H1 (cell line): ENCODE measurements around the gene PTPRT. TPM values are rescaled to one million over a fixed set of nuclear protein-coding genes. Genes with fewer than 3 reads are reported as not detected.

ENCODE experiments used
- CTCF ChIA-PET: fragments of 300-600 bp; sonication (Branson Sonifier 250); formaldehyde crosslinking; loops from one replicate; lab custom pipeline; 2021; ENCODE audit not compliant: partially characterized antibody; lab: Charles Lee
- POLR2A ChIA-PET: fragments of 300-600 bp; sonication (Branson Sonifier 250); formaldehyde crosslinking; loops from one replicate; lab custom pipeline; 2021; ENCODE audit warnings: inconsistent platforms; ENCODE audit not compliant: partially characterized antibody; lab: Charles Lee
- DNase-seq, 2 experiments: peaks; one replicate each; pipeline versions ENCODE4 v3.0.0 to v3.0.0-alpha.2; 2010 to 2022; ENCODE audit warnings: low spot score in 2 of 2, low read depth in 1 of 2, mixed read lengths in 1 of 2
- FAIRE-seq: peaks from 2 replicates; lab custom pipeline; 2011; peaks lifted over from hg19 to GRCh38; lab: Jason Lieb, UNC
- H2AFZ ChIP-seq: 2 replicates; pipeline ENCODE4 v1.8.1; 2012; ENCODE audit warnings: low read length, inconsistent platforms
- H2AK5ac ChIP-seq: 2 replicates; pipeline ENCODE4 v1.6.1; 2013; ENCODE audit warnings: low read depth, low read length
- H2BK120ac ChIP-seq: replicated peaks from 2 replicates; pipeline ENCODE3; 2013; ENCODE audit warnings: low read depth, low read length, inconsistent platforms
- H2BK12ac ChIP-seq: 2 replicates; pipeline ENCODE4 v1.6.1; 2013; ENCODE audit warnings: low read depth, low read length
- H2BK15ac ChIP-seq: 2 replicates; pipeline ENCODE4 v1.6.1; 2013; ENCODE audit warnings: low read length
- H2BK20ac ChIP-seq: 2 replicates; pipeline ENCODE4 v1.6.1; 2013; ENCODE audit warnings: low read length
- H2BK5ac ChIP-seq: 2 replicates; pipeline ENCODE4 v1.6.1; 2013; ENCODE audit warnings: low read depth, low read length
- H3K14ac ChIP-seq: 2 replicates; pipeline ENCODE4 v1.6.1; 2013; ENCODE audit warnings: inconsistent platforms; ENCODE audit not compliant: insufficient read length
- H3K18ac ChIP-seq: 2 replicates; pipeline ENCODE4 v1.6.1; 2013; ENCODE audit warnings: low read length; ENCODE audit errors: extremely low read depth
- H3K23ac ChIP-seq: 2 replicates; pipeline ENCODE4 v1.6.1; 2013; ENCODE audit warnings: inconsistent platforms; ENCODE audit not compliant: insufficient read length
- H3K23me2 ChIP-seq: 2 replicates; pipeline ENCODE4 v1.6.1; 2013; ENCODE audit warnings: low read depth, low read length
- H3K27ac ChIP-seq: 2 replicates; pipeline ENCODE4 v1.6.1; 2011; ENCODE audit warnings: low read depth, low read length, inconsistent platforms
- H3K27me3 ChIP-seq, 4 experiments: replicated peaks in 1 of 4; 1 replicate in 1 of 4; 2 replicates in 3 of 4; pipeline versions ENCODE4 v1.6.1 to v1.8.1; 2011 to 2013; ENCODE audit warnings: low read length in 3 of 4, mild to moderate bottlenecking in 3 of 4, inconsistent platforms in 2 of 4, mixed read lengths in 2 of 4, moderate library complexity in 1 of 4; ENCODE audit not compliant: control insufficient read depth in 3 of 4, insufficient read depth in 3 of 4; ENCODE audit errors: extremely low read depth in 1 of 4
- H3K36me3 ChIP-seq, 4 experiments: 2 replicates each; pipeline versions ENCODE4 v1.6.1 to v1.8.1; 2011 to 2013; ENCODE audit warnings: mild to moderate bottlenecking in 4 of 4, low read length in 3 of 4, moderate library complexity in 2 of 4, control low read depth in 1 of 4, inconsistent platforms in 1 of 4; ENCODE audit not compliant: insufficient read depth in 4 of 4, control insufficient read depth in 2 of 4
- H3K4ac ChIP-seq: replicated peaks from 2 replicates; pipeline ENCODE3; 2013; ENCODE audit warnings: low read length, low read depth, mixed read lengths, inconsistent platforms; ENCODE audit not compliant: insufficient read length
- H3K4me1 ChIP-seq, 4 experiments: replicated peaks in 1 of 4; 1 replicate in 1 of 4; 2 replicates in 3 of 4; pipeline versions ENCODE4 v1.6.1 to v1.8.1; 2011 to 2013; ENCODE audit warnings: low read length in 3 of 4, inconsistent platforms in 2 of 4, mixed read lengths in 1 of 4; ENCODE audit not compliant: insufficient read depth in 4 of 4, control insufficient read depth in 3 of 4
- H3K4me2 ChIP-seq, 2 experiments: 2 replicates each; pipeline versions ENCODE4 v1.6.1 to v1.8.1; 2011 to 2013; ENCODE audit warnings: low read depth in 2 of 2, low read length in 2 of 2, control low read depth in 1 of 2, inconsistent platforms in 1 of 2, mild to moderate bottlenecking in 1 of 2; ENCODE audit not compliant: insufficient read depth in 1 of 2
- H3K4me3 ChIP-seq, 4 experiments: fragments of 200-600, 300-600 bp in 1 of 4; sonication (generic), shearing (Covaris generic), sonication (Bioruptor Twin) in 1 of 4; 2 replicates each; pipeline versions ENCODE4 v1.5.1 to v1.8.1; 2011 to 2016; ENCODE audit warnings: low read length in 4 of 4, low read depth in 3 of 4, control low read depth in 2 of 4, inconsistent platforms in 2 of 4, mild to moderate bottlenecking in 2 of 4, mixed read lengths in 1 of 4, moderate library complexity in 1 of 4; ENCODE audit not compliant: insufficient read depth in 2 of 4; ENCODE audit errors: extremely low read depth in 1 of 4
- H3K56ac ChIP-seq: replicated peaks from 2 replicates; pipeline ENCODE3; 2013; ENCODE audit warnings: low read depth, mild to moderate bottlenecking, mixed read lengths, low read length, inconsistent platforms; ENCODE audit not compliant: insufficient read length
- H3K79me1 ChIP-seq: 2 replicates; pipeline ENCODE4 v1.6.1; 2013; ENCODE audit warnings: low read depth, low read length, control low read depth
- H3K79me2 ChIP-seq, 2 experiments: 2 replicates each; pipeline versions ENCODE4 v1.6.1 to v1.8.1; 2012 to 2013; ENCODE audit warnings: low read length in 2 of 2, mild to moderate bottlenecking in 2 of 2, inconsistent platforms in 1 of 2; ENCODE audit not compliant: insufficient read depth in 2 of 2, control insufficient read depth in 1 of 2
- H3K9ac ChIP-seq, 4 experiments: replicated peaks in 1 of 4; 1 replicate in 1 of 4; 2 replicates in 3 of 4; pipeline versions ENCODE4 v1.6.1 to v1.8.1; 2011 to 2013; ENCODE audit warnings: low read depth in 3 of 4, low read length in 3 of 4, control low read depth in 2 of 4, mild to moderate bottlenecking in 2 of 4, moderate library complexity in 2 of 4, inconsistent platforms in 1 of 4; ENCODE audit errors: extremely low read depth in 1 of 4
- H3K9me3 ChIP-seq, 2 experiments: 2 replicates each; pipeline versions ENCODE4 v1.6.1 to v1.8.1; 2012 to 2013; ENCODE audit warnings: mild to moderate bottlenecking in 2 of 2, moderate library complexity in 2 of 2, control low read depth in 1 of 2, inconsistent platforms in 1 of 2, low read depth in 1 of 2, low read length in 1 of 2, mixed read lengths in 1 of 2; ENCODE audit not compliant: insufficient read depth in 2 of 2
- H4K20me1 ChIP-seq, 2 experiments: replicated peaks in 1 of 2; 2 replicates each; pipeline versions ENCODE3 to v1.8.1; 2011 to 2013; ENCODE audit warnings: inconsistent platforms in 2 of 2, low read length in 2 of 2, mild to moderate bottlenecking in 1 of 2; ENCODE audit not compliant: insufficient read depth in 2 of 2, control insufficient read depth in 1 of 2
- H4K5ac ChIP-seq: 2 replicates; pipeline ENCODE4 v1.6.1; 2013; ENCODE audit warnings: low read length, low read depth, mixed read lengths, inconsistent platforms; ENCODE audit not compliant: insufficient read length
- H4K8ac ChIP-seq: 2 replicates; pipeline ENCODE4 v1.8.0; 2013; ENCODE audit warnings: mild to moderate bottlenecking, moderate library complexity, low read length, inconsistent platforms; ENCODE audit not compliant: insufficient read depth; ENCODE audit errors: extremely low read depth
- H4K91ac ChIP-seq: replicated peaks from 2 replicates; pipeline ENCODE3; 2013; ENCODE audit warnings: low read length, mixed read lengths, inconsistent platforms; ENCODE audit not compliant: insufficient read length
- BACH1 ChIP-seq: IDR thresholded peaks from 2 replicates; pipeline ENCODE4 v1.6.1; 2012; ENCODE audit warnings: low read length, improper control_type of control experiment
- SIN3A ChIP-seq, 2 experiments: IDR thresholded peaks in 1 of 2; conservative IDR thresholded peaks in 1 of 2; 2 replicates each; pipeline ENCODE4 v1.6.1; 2011 to 2012; ENCODE audit warnings: low read length in 2 of 2, improper control_type of control experiment in 1 of 2, low read depth in 1 of 2, mild to moderate bottlenecking in 1 of 2
- WGBS, 2 experiments: shearing (Covaris generic) in 1 of 2; methylation state at CpG; one replicate each; pipeline versions ENCODE4 v1.1.6 to v1.1.7; 2013 to 2015; ENCODE audit warnings: low lambda C conversion rate in 2 of 2, mixed read lengths in 2 of 2, inconsistent platforms in 1 of 2, low coverage in 1 of 2, missing lambda C conversion rate in 1 of 2; ENCODE audit not compliant: insufficient replicate concordance in 2 of 2, insufficient coverage in 1 of 2, insufficient read length in 1 of 2; ENCODE audit errors: extremely low coverage in 1 of 2, missing lambda C conversion rate in 1 of 2; 5-methylcytosine and 5-hydroxymethylcytosine counted together
- polyA plus RNA-seq, 7 experiments: library from polyadenylated mRNA; depleted of rRNA in 3 of 7; stranded (reverse) in 5 of 7; unstranded in 2 of 7; fragments of >200 nt in 5 of 7; fragments of 200-250 nt in 2 of 7; gene quantifications; 1 replicate in 5 of 7; 2 replicates in 1 of 7; 4 replicates in 1 of 7; pipeline versions ENCODE4 v1.2.1 to v1.2.3, GENCODE V29; 2011 to 2013; ENCODE audit warnings: missing spikeins in 2 of 7, mixed read lengths in 2 of 7
- total RNA-seq: library from RNA; stranded (reverse); fragmentation: NEBNext Ultra II Directional; extraction: Animal tissue kit (Norgen Biotek cat#: 25700); gene quantifications from 2 replicates; pipeline ENCODE4 v1.2.1, GENCODE V29; 2021
- TF ChIP-seq, protein P1 (sequence below): IDR thresholded peaks from 2 replicates; pipeline ENCODE4 v1.6.1; 2011; ENCODE audit warnings: low read depth, mild to moderate bottlenecking, low read length; ENCODE audit not compliant: insufficient read depth

Gene PTPRT
- total and polyA plus RNA-seq, 2 of the 8 experiments (the other 6 are each of a cell fraction or from before 2014, with no cell fraction given): 0.33 to 1.8 TPM

DNA sequence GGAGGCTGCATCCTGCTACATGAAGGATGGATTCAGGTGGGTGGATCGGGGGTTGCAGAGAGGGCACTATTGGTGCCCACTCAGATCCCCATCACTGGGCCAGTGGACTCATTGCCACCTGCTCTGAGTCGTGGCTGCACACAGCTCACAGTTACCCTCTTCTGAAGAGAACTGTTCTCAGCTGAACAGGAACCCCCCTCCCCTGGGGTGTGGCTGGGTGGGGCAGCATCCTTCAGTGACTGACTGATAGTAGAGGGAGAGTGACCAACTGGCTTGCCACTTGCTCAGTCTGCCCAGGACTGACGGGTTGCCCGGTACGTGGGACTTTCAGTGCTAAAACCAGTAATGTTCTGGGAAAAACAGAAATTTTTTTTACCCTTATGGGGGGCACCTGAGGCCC lies 1077.5 kb downstream of the PTPRT start:
- H2BK120ac ChIP-seq: no peak overlapping the region
- FAIRE-seq: no peak
- no peak overlapping the region for H3K14ac ChIP-seq
- no peaks in the 10 kb centered on the region for H3K9me3 ChIP-seq
- no peak overlapping the region for H2BK15ac ChIP-seq
- no peak overlapping the region for H3K4me3 ChIP-seq
- no peak overlapping the region for H2AFZ ChIP-seq
- H3K79me1 ChIP-seq: no peaks in the 10 kb centered on the region
- H4K8ac ChIP-seq: no peak overlapping the region
- no peak overlapping the region for H3K56ac ChIP-seq
- no peak overlapping the region for H2AK5ac ChIP-seq
- TF ChIP-seq SIN3A (conservative IDR thresholded peaks at IDR 0.05 in 1 of 2, IDR thresholded peaks at IDR 0.05 in 1 of 2; ENCODE audit: low read depth in 1 of 2, low read length in 2 of 2): no peak
- TF ChIP-seq, protein P1, sequence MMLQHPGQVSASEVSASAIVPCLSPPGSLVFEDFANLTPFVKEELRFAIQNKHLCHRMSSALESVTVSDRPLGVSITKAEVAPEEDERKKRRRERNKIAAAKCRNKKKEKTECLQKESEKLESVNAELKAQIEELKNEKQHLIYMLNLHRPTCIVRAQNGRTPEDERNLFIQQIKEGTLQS: no peak
- TF ChIP-seq BACH1: no peak
- H4K5ac ChIP-seq: no peak overlapping the region
- 82% methylated on average over 5 of the region's 5 CpGs; no CpG with 5 or more reads in 1 of the 2 experiments for WGBS, 2 experiments
- no peak overlapping the region for H3K27ac ChIP-seq
- CTCF ChIA-PET: interaction anchor here (0.9 kb wide), 1 partner anchor 152 kb away, joined by 3 read pairs; no protein-coding TSS in a partner anchor
- no peaks in the 10 kb centered on the region for H3K23me2 ChIP-seq
- POLR2A ChIA-PET: no interaction called here
- no peak overlapping the region for H3K18ac ChIP-seq
- H2BK12ac ChIP-seq: no peak overlapping the region
- H3K36me3 ChIP-seq: no peaks in the 10 kb centered on the region
- no peak overlapping the region for H2BK20ac ChIP-seq
- no peak for DNase-seq
- no peak overlapping the region for H2BK5ac ChIP-seq
- H3K4me2 ChIP-seq: no peak overlapping the region
- H3K4me1 ChIP-seq: no peaks in the 10 kb centered on the region
- H3K23ac ChIP-seq: no peak overlapping the region
- no peak overlapping the region for H4K91ac ChIP-seq
- H4K20me1 ChIP-seq: no peaks in the 10 kb centered on the region
- H3K27me3 ChIP-seq: no peaks in the 10 kb centered on the region
- H3K79me2 ChIP-seq: no peaks in the 10 kb centered on the region
- no peak overlapping the region for H3K4ac ChIP-seq
- H3K9ac ChIP-seq: no peak overlapping the region
